ENCODE measurements around the gene SLC25A17.

- TF ChIP-seq POLR2A (IDR thresholded peaks at IDR 0.05; ENCODE audit: low read length) (no peak), GATA1 (IDR thresholded peaks at IDR 0.05; ENCODE audit: low read depth, low read length) (no peak)
Measured at GRCh38 chr22:40782521-40782920, 36.6 kb downstream of the SLC25A17 start.
